Neural progenitor cell (in vitro differentiated cells): ENCODE data around the gene COX17.

ENCODE experiments used
- EZH2 ChIP-seq: fragments of 200-600 bp; sonication (generic); IDR thresholded peaks from 2 replicates; pipeline ENCODE4 v1.6.1; 2017; ENCODE audit warnings: antibody characterized with exemption, mild to moderate bottlenecking, moderate library complexity
- TF ChIP-seq, protein P1 (sequence below): fragments of 200-600 bp; sonication (generic); IDR thresholded peaks from 2 replicates; pipeline ENCODE4 v1.5.1; 2017; ENCODE audit warnings: antibody characterized with exemption, mild to moderate bottlenecking

GRCh38 chr3:119673875-119674274 lies 3.3 kb downstream of the COX17 start:
- TF ChIP-seq, protein P1, sequence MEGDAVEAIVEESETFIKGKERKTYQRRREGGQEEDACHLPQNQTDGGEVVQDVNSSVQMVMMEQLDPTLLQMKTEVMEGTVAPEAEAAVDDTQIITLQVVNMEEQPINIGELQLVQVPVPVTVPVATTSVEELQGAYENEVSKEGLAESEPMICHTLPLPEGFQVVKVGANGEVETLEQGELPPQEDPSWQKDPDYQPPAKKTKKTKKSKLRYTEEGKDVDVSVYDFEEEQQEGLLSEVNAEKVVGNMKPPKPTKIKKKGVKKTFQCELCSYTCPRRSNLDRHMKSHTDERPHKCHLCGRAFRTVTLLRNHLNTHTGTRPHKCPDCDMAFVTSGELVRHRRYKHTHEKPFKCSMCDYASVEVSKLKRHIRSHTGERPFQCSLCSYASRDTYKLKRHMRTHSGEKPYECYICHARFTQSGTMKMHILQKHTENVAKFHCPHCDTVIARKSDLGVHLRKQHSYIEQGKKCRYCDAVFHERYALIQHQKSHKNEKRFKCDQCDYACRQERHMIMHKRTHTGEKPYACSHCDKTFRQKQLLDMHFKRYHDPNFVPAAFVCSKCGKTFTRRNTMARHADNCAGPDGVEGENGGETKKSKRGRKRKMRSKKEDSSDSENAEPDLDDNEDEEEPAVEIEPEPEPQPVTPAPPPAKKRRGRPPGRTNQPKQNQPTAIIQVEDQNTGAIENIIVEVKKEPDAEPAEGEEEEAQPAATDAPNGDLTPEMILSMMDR = no peak
- TF ChIP-seq EZH2 = no peak
